ENCODE results near the gene HPGDS. TPM values are rescaled to one million over a fixed set of nuclear protein-coding genes. Genes with fewer than 3 reads are reported as not detected.
A peak's percentile ranks its signal among the peaks of the same experiment; 100 is the strongest.
"Not testable (repeated sequence)": the region's sequence is repeated elsewhere in the genome, so short reads cannot be mapped to it uniquely, and the experiment has no call there.

Gene HPGDS
- total RNA-seq, 1 donor from 2014 or later: not detected

GRCh38 chr4:94333866-94334265 lies 8.8 kb downstream of the HPGDS start:
- H3K4me3 ChIP-seq (ENCODE audit: low read depth, low read length): no peak overlapping the region
- DNase-seq (ENCODE audit: low read depth): no peak
- FAIRE-seq: no peak

GRCh38 chr4:94332983-94333590 lies 9.5 kb downstream of the HPGDS start:
- FAIRE-seq: no peak
- no peaks in the 10 kb centered on the region for H3K27me3 ChIP-seq (ENCODE audit: control insufficient read depth, insufficient read depth, low read length)
- H3K4me3 ChIP-seq (ENCODE audit: low read depth, low read length): no peak overlapping the region
- H3K36me3 ChIP-seq (ENCODE audit: control insufficient read depth, insufficient read depth, low read length): no peaks in the 10 kb centered on the region
- DNase-seq (ENCODE audit: low read depth): no peak
- TF ChIP-seq CTCF (IDR thresholded peaks at IDR 0.05; ENCODE audit: insufficient read depth, low read length, severe bottlenecking): peak; percentile 6

More at GRCh38 chr4:94333866-94334265, 8.8 kb downstream of the HPGDS start:
- Histone ChIP-seq H3K27me3 (ENCODE audit: control insufficient read depth, insufficient read depth, low read length) (no peaks in the 10 kb centered on the region), H3K36me3 (ENCODE audit: control insufficient read depth, insufficient read depth, low read length) (no peaks in the 10 kb centered on the region)
- TF ChIP-seq CTCF (IDR thresholded peaks at IDR 0.05; ENCODE audit: insufficient read depth, low read length, severe bottlenecking): no peak

GRCh38 chr4:94329933-94330332 lies 12.7 kb downstream of the HPGDS start:
- Histone ChIP-seq H3K27me3 (ENCODE audit: control insufficient read depth, insufficient read depth, low read length) (no peaks in the 10 kb centered on the region), H3K4me3 (ENCODE audit: low read depth, low read length) (no peak overlapping the region), H3K36me3 (ENCODE audit: control insufficient read depth, insufficient read depth, low read length) (no peaks in the 10 kb centered on the region)
- no peak for FAIRE-seq
- DNase-seq (ENCODE audit: low read depth): no peak
- no peak for TF ChIP-seq CTCF (IDR thresholded peaks at IDR 0.05; ENCODE audit: insufficient read depth, low read length, severe bottlenecking)

- no peak for TF ChIP-seq CTCF (IDR thresholded peaks at IDR 0.05; ENCODE audit: insufficient read depth, low read length, severe bottlenecking)
- no peaks in the 10 kb centered on the region for H3K36me3 ChIP-seq (ENCODE audit: control insufficient read depth, insufficient read depth, low read length)
- no peak overlapping the region for H3K4me3 ChIP-seq (ENCODE audit: low read depth, low read length)
- FAIRE-seq: no peak
- no peaks in the 10 kb centered on the region for H3K27me3 ChIP-seq (ENCODE audit: control insufficient read depth, insufficient read depth, low read length)
- no peak for DNase-seq (ENCODE audit: low read depth)
Observed at GRCh38 chr4:94325835-94326234, 16.8 kb downstream of the HPGDS start.

GRCh38 chr4:94319927-94320326 lies 22.7 kb downstream of the HPGDS start:
- not testable (repeated sequence) for FAIRE-seq; H3K4me3 ChIP-seq (ENCODE audit: low read depth, low read length); H3K36me3 ChIP-seq (ENCODE audit: control insufficient read depth, insufficient read depth, low read length); DNase-seq (ENCODE audit: low read depth); H3K27me3 ChIP-seq (ENCODE audit: control insufficient read depth, insufficient read depth, low read length)

- FAIRE-seq: no peak
- Histone ChIP-seq H3K27me3 (ENCODE audit: control insufficient read depth, insufficient read depth, low read length) (peaks cover 1% of the 10 kb centered on the region), H3K4me3 (ENCODE audit: low read depth, low read length) (no peak overlapping the region), H3K36me3 (ENCODE audit: control insufficient read depth, insufficient read depth, low read length) (no peaks in the 10 kb centered on the region)
- no peak for TF ChIP-seq CTCF (IDR thresholded peaks at IDR 0.05; ENCODE audit: insufficient read depth, low read length, severe bottlenecking)
- no peak for DNase-seq (ENCODE audit: low read depth)
Observed at GRCh38 chr4:94307231-94307871, 35.3 kb downstream of the HPGDS start.

All from bronchial epithelial cell (primary cell).